A204.1 (cell line): ENCODE measurements around the gene GINS1.

Source experiments
- FAIRE-seq: peaks from 2 replicates; lab custom pipeline; 2012; peaks lifted over from hg19 to GRCh38; lab: Jason Lieb, UNC

Gene GINS1

GRCh38 chr20:25407311-25408169, at the start of gene GINS1:
Gene GINS1, plus strand, starts transcription at chr20:25407673. Its CDS starts 148 bp downstream, at chr20:25407821.
- FAIRE-seq = no peak

DNA sequence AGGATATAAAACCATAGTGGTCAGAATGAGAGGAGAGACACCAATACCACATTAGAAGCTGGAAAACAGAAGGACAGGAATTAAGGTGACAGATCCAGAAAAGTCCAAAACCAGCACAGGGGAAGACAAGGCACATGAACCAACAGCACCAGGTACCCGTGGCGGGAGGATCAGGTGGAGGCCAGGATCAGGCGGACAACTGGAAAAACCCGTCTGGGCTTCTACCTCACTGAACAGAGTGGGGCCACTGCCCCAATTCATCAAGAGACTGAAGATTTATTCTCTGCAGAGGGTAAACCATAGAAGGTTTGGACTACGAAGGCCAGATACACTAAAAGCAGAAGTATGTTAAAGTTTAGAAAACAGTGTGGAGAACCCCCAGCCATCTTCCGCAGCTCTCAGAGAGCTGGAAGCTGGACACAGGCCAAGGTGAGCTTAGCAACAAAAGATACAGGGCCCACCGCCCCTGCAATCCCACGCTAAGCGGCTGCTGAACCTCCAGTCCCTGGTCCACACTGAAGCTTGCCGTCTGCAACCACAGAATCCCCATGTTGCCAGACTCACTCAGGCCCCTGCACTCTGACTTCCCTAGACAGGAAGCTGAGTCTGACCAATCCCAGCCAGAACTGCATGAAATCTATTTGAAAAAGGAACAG, 46.7 kb upstream of the GINS1 start:
- no peak for FAIRE-seq

DNA sequence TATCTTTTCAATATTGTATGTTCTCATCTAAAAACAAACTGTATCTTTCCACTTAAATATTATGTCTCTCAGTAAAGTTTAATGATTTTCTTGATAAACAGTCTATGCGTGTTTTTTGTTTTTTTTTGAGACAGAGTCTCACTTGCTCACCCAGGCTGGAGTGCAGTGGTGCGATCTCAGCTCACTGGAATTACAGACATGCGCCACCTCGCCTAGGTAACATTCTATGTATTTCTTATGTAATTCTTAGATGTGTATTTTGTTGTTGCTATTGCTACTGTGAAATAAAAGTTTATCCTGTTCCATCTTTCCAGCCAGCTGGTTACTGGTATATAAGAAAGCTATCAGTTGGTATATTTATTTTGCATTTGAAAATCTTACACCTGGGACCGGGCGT, 46.2 kb upstream of the GINS1 start:
- no peak for FAIRE-seq

DNA sequence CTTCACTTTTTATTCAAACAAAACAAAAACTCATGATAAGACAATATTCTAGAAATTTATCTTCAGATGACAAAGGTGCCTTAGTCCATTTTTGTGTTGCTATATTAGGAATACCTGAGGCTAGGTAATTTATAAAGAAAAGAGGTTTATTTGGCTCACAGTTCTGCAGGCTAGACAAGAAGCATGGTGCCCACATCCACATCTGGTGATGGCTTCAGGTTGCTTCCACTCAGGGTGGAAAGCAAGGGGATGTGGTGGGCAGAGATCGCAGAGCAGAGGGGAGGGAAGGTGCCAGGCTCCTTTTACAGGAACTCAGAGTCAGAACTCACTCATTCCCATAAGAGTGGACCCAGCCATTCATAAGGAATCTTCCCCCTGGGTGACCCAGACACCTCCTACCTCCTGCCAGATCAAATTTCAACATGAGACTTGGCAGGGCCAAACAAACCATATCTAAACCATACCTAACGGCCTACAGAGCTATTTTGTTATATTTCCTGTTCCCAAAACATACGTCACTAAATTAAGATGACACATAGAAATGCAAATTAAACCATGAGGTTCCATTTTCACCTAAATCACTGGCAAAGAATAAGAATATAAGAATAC, 43.2 kb upstream of the GINS1 start:
- FAIRE-seq = no peak

GRCh38 chr20:25364879-25365699, 42.4 kb upstream of the GINS1 start:
- FAIRE-seq = no peak

DNA sequence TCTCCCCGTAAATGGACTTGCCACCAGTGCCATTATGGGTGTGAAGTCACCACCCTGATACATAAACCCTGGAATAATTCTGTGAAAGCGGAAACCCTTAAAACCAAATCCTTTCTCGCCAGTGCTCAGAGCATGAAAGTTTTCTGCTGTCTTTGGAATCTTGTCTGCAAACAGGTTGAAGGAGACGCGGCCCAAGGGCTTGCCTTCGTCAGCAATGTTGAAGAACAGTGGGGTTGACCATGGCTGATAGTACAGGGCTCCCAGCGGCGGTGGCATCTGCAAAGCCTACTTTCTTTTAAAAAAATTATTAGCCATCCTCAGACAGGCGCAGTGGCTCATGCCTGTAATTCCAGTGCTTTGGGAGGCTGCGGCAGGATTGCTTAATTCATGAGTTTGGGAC, 38.9 kb upstream of the GINS1 start:
- no peak for FAIRE-seq

DNA sequence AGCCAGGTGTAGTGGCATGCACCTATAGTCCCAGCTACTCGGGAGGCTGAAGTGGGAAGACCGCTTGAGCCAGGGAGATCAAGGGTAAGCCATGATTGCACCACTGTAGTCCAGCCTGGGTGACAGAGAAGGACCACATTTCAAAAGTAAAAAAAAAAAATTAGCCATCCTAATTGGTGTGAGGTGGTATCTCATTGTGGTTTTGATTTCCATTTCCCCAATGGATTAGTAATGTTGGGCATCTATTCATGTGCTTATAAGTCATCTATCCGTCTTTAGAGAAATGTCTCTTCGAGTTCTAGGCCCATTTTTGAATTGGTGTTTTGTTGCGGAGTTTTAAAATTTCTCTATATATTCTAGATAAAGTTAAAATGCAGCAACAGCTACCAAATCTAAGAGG, 38.5 kb upstream of the GINS1 start:
- no peak for FAIRE-seq

DNA sequence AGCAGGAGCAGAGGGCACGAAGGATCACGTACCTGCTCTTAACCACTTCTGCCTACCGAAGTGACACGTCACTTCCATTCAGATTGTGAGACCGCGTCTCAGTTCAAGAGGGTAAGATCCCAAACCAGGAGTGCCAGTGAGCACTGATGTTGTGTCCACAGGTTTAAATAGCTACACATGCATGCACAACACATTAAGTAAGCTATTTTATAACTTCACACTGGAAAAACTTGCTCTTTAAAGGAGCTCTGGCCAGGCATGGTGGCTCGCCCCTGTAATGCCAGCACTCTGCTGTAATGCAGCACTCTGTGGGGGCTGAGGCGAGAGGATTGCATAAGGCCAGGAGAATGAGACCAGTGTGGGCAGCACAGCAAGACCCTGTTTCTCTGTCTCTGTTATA, 37.9 kb upstream of the GINS1 start:
- FAIRE-seq = no peak

DNA sequence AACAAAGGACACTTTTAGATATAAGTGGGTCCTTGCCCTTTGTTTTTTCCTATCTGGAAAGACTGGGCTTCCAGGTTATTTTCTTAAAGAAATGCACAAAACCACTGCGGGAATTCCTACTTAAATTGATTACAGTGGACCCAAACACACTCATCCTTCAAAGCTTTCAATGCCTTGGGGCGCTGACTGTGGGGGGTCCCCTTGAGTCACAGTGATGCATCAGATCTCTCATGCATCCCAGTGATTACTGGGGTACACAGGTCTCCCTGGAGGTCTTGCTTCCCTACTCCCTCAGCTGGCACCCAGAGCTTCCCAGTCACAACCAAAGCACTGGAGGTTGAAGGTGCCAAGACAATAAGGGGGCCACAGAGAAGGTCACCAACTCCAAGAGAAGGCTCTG, 37.5 kb upstream of the GINS1 start:
- no peak for FAIRE-seq

- FAIRE-seq = no peak
These were observed 34.7 kb upstream of the GINS1 start for GRCh38 chr20:25372584-25373336.

DNA sequence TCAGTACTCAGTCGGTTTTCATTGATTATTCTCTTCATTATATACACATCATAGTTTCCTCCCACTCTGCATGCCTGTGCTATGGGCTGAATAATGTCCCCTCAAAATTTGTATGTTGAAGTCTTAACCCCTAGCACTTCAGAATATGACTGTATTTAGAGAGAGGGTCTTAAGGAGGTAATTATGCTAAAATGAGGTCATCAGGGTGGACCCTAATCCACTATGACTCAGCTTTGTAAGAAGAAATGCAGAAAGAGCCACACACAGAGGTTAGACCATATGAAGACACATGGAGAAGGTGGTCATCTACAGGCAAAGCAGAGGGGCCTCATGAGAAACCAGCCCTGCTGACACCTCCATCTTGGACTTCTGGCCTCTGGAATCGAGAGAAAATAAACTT, 32.6 kb upstream of the GINS1 start:
- no peak for FAIRE-seq

DNA sequence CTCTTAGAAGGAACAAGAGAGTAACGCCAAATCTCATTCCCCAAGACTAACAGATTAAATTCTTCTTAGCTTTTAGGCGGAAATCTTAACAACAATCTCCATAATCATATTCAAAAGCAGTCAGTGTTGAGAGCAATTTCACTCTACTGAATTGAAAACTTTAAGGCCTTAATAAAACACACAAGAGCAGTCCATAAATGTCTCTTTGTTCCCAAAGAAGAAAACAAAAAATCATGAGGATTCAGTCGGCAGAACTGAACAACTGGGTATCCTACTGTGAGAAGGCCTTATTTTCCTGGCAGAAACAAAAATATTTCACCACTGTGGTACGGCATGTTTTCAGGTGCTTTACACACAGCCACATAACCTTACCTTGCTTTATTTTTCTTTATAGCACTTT, 31.2 kb upstream of the GINS1 start:
- no peak for FAIRE-seq

- FAIRE-seq = no peak
These were observed 30.6 kb upstream of the GINS1 start for GRCh38 chr20:25376886-25377285.

DNA sequence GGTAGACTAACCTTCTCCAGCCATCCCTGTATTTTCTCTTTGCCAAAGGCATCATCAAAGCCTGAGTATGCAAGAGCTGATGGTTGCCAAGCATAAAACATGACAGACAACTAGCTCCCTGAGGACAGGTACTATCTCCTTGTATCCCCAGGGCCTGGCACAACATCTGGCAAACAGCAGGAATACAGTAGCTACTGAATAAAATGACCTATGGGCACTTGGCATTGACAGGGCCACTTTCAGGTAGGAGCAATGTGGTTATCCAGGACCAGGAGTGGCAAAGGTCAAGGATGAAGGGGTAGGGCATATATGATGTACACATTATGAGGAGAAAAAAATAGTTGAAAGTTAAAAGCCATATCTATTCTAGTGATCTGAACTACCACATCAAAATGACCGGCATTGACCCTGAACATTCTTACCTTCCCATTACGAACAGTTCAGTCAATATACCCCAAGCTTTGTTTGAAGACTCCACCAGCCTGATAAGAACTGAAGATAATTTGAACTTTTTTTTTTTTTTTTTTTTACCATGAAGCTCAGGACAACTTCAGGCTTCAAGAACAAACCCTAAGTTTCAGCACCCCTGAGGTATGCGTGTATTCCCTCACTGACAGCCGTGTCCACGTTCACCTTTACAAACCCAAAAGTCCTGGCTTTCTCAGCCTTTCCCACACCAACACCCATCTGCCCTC, 29.1 kb upstream of the GINS1 start:
- no peak for FAIRE-seq

DNA sequence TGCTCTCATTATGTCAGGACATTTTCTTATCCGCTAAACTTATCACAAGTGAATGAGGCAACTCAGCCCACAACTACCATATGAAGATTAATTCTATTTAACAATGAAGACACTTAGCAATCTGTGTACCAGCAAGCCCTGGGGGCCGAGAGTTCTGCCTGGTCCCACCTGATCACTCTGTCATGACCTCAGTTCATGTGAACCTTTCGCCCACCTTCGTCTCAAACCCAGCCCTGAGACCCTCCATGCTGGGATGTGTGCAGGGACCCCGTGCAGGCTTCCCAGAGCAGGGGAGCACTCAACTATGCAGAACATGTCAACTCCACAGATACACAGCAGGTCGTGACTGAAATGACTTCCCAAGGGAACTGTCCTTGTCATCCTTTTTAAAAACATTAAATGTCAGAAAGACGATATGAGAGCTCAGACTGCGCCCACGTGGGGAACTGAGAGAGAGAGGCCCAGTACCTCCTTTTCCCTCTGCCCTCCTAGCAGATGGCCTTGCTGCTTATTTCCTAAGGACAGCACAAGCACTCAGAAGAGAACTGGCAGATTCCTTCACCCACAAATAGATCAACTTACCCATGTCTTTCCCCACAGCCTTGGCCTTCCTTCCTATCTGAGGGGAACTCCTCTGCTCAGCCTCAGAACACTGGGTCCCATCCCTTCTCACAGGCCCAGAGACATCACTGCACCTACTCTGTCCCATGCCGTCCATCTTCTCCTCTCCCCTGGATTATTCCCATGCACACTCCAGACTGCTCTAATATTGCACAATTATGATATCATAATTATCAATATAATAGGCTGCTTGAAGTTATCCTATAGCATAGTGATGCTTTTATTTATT, 28.4 kb upstream of the GINS1 start:
- no peak for FAIRE-seq

DNA sequence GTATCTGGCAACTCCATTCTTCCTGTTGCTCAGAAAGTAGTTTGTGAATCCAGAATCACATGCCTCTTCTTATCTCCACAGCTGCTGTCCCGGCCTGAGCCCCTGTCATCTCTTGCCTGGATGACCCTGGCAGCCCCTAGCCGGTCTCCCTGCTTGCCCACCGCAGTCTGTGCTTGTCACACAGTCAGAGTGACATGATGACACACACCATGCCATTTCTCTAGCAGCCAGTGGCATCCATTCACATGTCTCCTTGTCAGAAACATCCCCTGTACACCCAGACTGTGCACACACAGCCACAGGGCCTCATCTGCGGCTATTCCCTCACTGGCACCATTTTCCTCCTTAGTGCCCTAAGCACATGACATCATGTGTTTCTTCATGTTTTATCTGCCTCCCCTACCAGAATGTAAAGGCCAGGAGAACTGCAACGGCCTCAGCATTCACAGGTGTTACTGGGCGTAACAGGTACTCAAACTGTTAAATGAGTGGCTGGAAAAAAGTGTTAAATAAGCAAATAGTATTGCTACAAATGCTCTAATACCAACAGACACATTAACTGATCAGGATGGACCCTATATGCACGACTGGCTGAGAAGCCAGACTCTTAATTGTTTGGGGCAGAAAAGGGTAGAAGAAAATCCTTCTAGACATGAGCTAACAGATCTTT, 26.4 kb upstream of the GINS1 start:
- no peak for FAIRE-seq

DNA sequence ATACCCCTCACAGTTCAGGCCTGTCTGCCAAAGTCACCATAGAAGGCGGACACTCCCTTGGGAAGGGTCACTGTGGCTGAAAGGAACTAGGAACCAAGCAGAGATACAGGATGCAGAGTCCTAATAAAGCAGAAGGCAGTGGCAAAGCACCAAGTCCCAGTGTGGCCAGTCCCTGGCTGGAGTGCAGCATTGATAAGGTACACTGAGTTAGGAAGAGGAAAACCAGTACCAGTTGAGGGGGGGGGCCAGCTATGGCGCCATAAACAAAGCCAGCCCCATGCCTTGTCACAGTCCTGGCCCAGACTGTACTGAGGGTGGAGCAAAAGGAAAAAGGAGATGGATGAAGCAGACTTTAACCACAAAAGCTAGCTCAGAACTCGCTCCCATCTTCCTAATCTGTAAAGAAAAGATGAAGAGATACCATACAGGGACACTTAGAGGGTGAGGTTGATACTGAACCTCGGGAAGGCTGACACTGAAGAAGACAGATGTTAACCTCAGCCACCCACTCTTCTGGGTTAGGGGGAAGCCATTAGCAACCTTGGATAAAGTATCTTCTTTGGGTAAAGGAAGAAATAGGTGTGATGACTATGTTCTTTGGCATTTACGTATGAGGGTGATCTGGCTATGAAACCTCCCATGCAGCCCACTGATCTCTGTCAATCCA, 24.6 kb upstream of the GINS1 start:
- no peak for FAIRE-seq

GRCh38 chr20:25389401-25389857, 18.0 kb upstream of the GINS1 start:
- no peak for FAIRE-seq
